IMR-90 (cell line): ENCODE data around the gene CERT1. TPM values are rescaled to one million over a fixed set of nuclear protein-coding genes. Genes with fewer than 3 reads are reported as not detected.

ENCODE experiments used
- ATAC-seq: fragments of 200-7000 bp; cut with Tn5 transposase; 2 replicates; pipeline ENCODE4 v1.9.1; 2020; ENCODE audit warnings: low read depth, mild to moderate bottlenecking, moderate library complexity
- BruUV-seq: library from RNA; stranded (reverse); fragments of 400-500 nt; replicated peaks from 2 replicates; lab custom pipeline; 2021; lab: Mats Ljungman, UMichigan
- CTCF ChIA-PET: fragments of 300-600 bp; formaldehyde crosslinking; extraction: SDS; loops from one replicate; lab custom pipeline; 2021; ENCODE audit warnings: antibody characterized with exemption; lab: Yijun Ruan, JAX
- POLR2A ChIA-PET: fragments of 300-600 bp; sonication (Branson Sonifier 250); formaldehyde crosslinking; loops from one replicate; lab custom pipeline; 2022; ENCODE audit warnings: antibody characterized with exemption; ENCODE audit not compliant: unreplicated experiment; lab: Charles Lee
- DNase-seq: peaks from one replicate; pipeline ENCODE4 v3.0.0; 2013
- H2AFZ ChIP-seq: replicated peaks from 2 replicates; pipeline ENCODE3; 2013; ENCODE audit warnings: low read length, mild to moderate bottlenecking; ENCODE audit not compliant: poor library complexity
- H2AK5ac ChIP-seq: 2 replicates; pipeline ENCODE4 v1.6.1; 2013; ENCODE audit warnings: low read depth, low read length, inconsistent platforms
- H2AK9ac ChIP-seq: replicated peaks from 2 replicates; pipeline ENCODE3; 2013; ENCODE audit warnings: mild to moderate bottlenecking, low read depth, low read length, moderate library complexity; ENCODE audit not compliant: poor library complexity
- H2BK120ac ChIP-seq: 2 replicates; pipeline ENCODE4 v1.6.1; 2013; ENCODE audit warnings: low read depth, low read length, inconsistent platforms
- H2BK15ac ChIP-seq: 3 replicates; pipeline ENCODE4 v1.6.1; 2013; ENCODE audit warnings: low read depth, low read length, inconsistent platforms
- H2BK20ac ChIP-seq: 2 replicates; pipeline ENCODE4 v1.6.1; 2013; ENCODE audit warnings: low read depth, mild to moderate bottlenecking, inconsistent platforms, low read length, moderate library complexity
- H2BK5ac ChIP-seq: 2 replicates; pipeline ENCODE4 v1.6.1; 2013; ENCODE audit warnings: mild to moderate bottlenecking, low read depth, low read length, inconsistent platforms; ENCODE audit not compliant: poor library complexity, severe bottlenecking
- H3K14ac ChIP-seq: replicated peaks from 2 replicates; pipeline ENCODE4 v1.6.1; 2013; ENCODE audit warnings: low read depth, low read length, inconsistent platforms
- H3K18ac ChIP-seq: 2 replicates; pipeline ENCODE4 v1.6.1; 2013; ENCODE audit warnings: low read depth, low read length, control low read depth
- H3K23ac ChIP-seq: 2 replicates; pipeline ENCODE4 v1.6.1; 2013; ENCODE audit warnings: low read depth, low read length, inconsistent platforms
- H3K27ac ChIP-seq: 2 replicates; pipeline ENCODE4 v1.5.1; 2013; ENCODE audit warnings: mild to moderate bottlenecking, control low read depth, low read length; ENCODE audit not compliant: insufficient read depth
- H3K27me3 ChIP-seq: 2 replicates; pipeline ENCODE4 v1.6.1; 2013; ENCODE audit warnings: low read length; ENCODE audit not compliant: control insufficient read depth, insufficient read depth
- H3K36me3 ChIP-seq: 2 replicates; pipeline ENCODE4 v1.6.1; 2013; ENCODE audit warnings: low read length, mixed read lengths; ENCODE audit not compliant: control insufficient read depth, insufficient read depth
- H3K4ac ChIP-seq: 2 replicates; pipeline ENCODE4 v1.6.1; 2013; ENCODE audit warnings: low read depth, low read length, inconsistent platforms
- H3K4me1 ChIP-seq: 2 replicates; pipeline ENCODE4 v1.6.1; 2013; ENCODE audit warnings: low read length, mixed read lengths; ENCODE audit not compliant: control insufficient read depth, insufficient read depth
- H3K4me2 ChIP-seq: 2 replicates; pipeline ENCODE4 v1.6.1; 2013; ENCODE audit warnings: low read depth, mild to moderate bottlenecking, control low read depth, low read length, moderate library complexity
- H3K4me3 ChIP-seq: 2 replicates; pipeline ENCODE4 v1.5.1; 2013; ENCODE audit warnings: low read depth, mild to moderate bottlenecking, control low read depth, low read length, moderate library complexity; ENCODE audit not compliant: insufficient read depth
- H3K56ac ChIP-seq: 2 replicates; pipeline ENCODE4 v1.6.1; 2013; ENCODE audit warnings: low read length, inconsistent platforms; ENCODE audit not compliant: insufficient read depth; ENCODE audit errors: extremely low read depth
- H3K79me1 ChIP-seq, 2 experiments: 2 replicates each; pipeline ENCODE4 v1.6.1; 2013; ENCODE audit warnings: low read length in 2 of 2, inconsistent platforms in 1 of 2, low read depth in 1 of 2
- H3K9ac ChIP-seq: 2 replicates; pipeline ENCODE4 v1.6.1; 2013; ENCODE audit warnings: low read depth, low read length, control low read depth
- H3K9me1 ChIP-seq: 2 replicates; pipeline ENCODE4 v1.6.1; 2013; ENCODE audit warnings: low read length, inconsistent platforms; ENCODE audit not compliant: insufficient read depth
- H3K9me3 ChIP-seq: 2 replicates; pipeline ENCODE4 v1.6.1; 2013; ENCODE audit warnings: low read length; ENCODE audit not compliant: control insufficient read depth, insufficient read depth
- H4K20me1 ChIP-seq: 2 replicates; pipeline ENCODE4 v1.6.1; 2013; ENCODE audit warnings: low read length, inconsistent platforms; ENCODE audit not compliant: insufficient read depth
- H4K5ac ChIP-seq: 2 replicates; pipeline ENCODE4 v1.6.1; 2013; ENCODE audit warnings: mild to moderate bottlenecking, low read depth, low read length, control low read depth
- H4K8ac ChIP-seq, 2 experiments: 2 replicates each; pipeline ENCODE4 v1.6.1; 2013; ENCODE audit warnings: low read depth in 2 of 2, low read length in 2 of 2, control low read depth in 1 of 2, inconsistent platforms in 1 of 2
- H4K91ac ChIP-seq: 2 replicates; pipeline ENCODE4 v1.6.1; 2013; ENCODE audit warnings: low read depth, low read length, inconsistent platforms; ENCODE audit not compliant: insufficient read depth
- BHLHE40 ChIP-seq: fragments of 150-350 bp; IDR thresholded peaks from 2 replicates; pipeline ENCODE4 v1.6.1; 2016; ENCODE audit warnings: mild to moderate bottlenecking, low read depth, low read length
- CEBPB ChIP-seq: IDR thresholded peaks from 2 replicates; pipeline ENCODE4 v1.6.1; 2012; ENCODE audit warnings: low read depth, low read length, improper control_type of control experiment
- CHD1 ChIP-seq: IDR thresholded peaks from 2 replicates; pipeline ENCODE4 v1.6.1; 2012; ENCODE audit warnings: low read depth, low read length, improper control_type of control experiment
- FOS ChIP-seq: fragments of 150-350 bp; IDR thresholded peaks from 2 replicates; pipeline ENCODE4 v1.6.1; 2016; ENCODE audit warnings: low read depth, low read length
- MAFK ChIP-seq: IDR thresholded peaks from 2 replicates; pipeline ENCODE4 v1.6.1; 2012; ENCODE audit warnings: low read depth, low read length, improper control_type of control experiment
- MAZ ChIP-seq: IDR thresholded peaks from 2 replicates; pipeline ENCODE4 v1.6.1; 2012; ENCODE audit warnings: low read depth, mild to moderate bottlenecking, low read length, improper control_type of control experiment, moderate library complexity, borderline replicate concordance
- MXI1 ChIP-seq: IDR thresholded peaks from 2 replicates; pipeline ENCODE4 v1.6.1; 2012; ENCODE audit warnings: low read depth, mild to moderate bottlenecking, low read length, moderate library complexity, borderline replicate concordance
- NFE2L2 ChIP-seq: fragments of 150-350 bp; IDR thresholded peaks from 2 replicates; pipeline ENCODE4 v1.6.1; 2016; ENCODE audit warnings: low read depth, mild to moderate bottlenecking, low read length
- RAD21 ChIP-seq: IDR thresholded peaks from 2 replicates; pipeline ENCODE4 v1.6.1; 2012; ENCODE audit warnings: low read length, improper control_type of control experiment
- RCOR1 ChIP-seq: IDR thresholded peaks from 2 replicates; pipeline ENCODE4 v1.6.1; 2012; ENCODE audit warnings: mild to moderate bottlenecking, low read length, improper control_type of control experiment; ENCODE audit not compliant: insufficient replicate concordance
- RFX5 ChIP-seq: IDR thresholded peaks from 2 replicates; pipeline ENCODE4 v1.8.0; 2012; ENCODE audit warnings: low read depth, mild to moderate bottlenecking, low read length, moderate library complexity
- WGBS, 2 experiments: methylation state at CpG; one replicate each; pipeline versions ENCODE4 v1.1.5 to v1.1.7; 2013; ENCODE audit warnings: missing lambda C conversion rate in 2 of 2; ENCODE audit not compliant: insufficient read length in 1 of 2; ENCODE audit errors: extremely low coverage in 2 of 2; 5-methylcytosine and 5-hydroxymethylcytosine counted together
- dilution Hi-C: fragments of 300-500 bp; cut with HindIII; formaldehyde crosslinking; loops from one replicate; pipeline ENCODE4 v1.14.3; 2018; ENCODE audit warnings: low sequenced_read_pairs; ENCODE audit not compliant: unreplicated experiment
- in situ Hi-C: fragments of 300-500 bp; cut with MboI; formaldehyde crosslinking; loops from 3 replicates; pipeline ENCODE4 v1.14.3; 2019; ENCODE audit warnings: low sequenced_read_pairs, inconsistent platforms, mixed read lengths
- intact Hi-C: fragments of 100-400 bp; cut with micrococcal nuclease; formaldehyde crosslinking; loops from 2 replicates; pipeline ENCODE4 v1.10.0; 2022
- polyA plus RNA-seq, 3 experiments: library from polyadenylated mRNA; depleted of rRNA; stranded (reverse); fragments of >200 nt; gene quantifications; 2 replicates each; pipeline ENCODE4 v1.2.3, GENCODE V29; 2012; ENCODE audit warnings: low replicate concordance in 1 of 3
- total RNA-seq: library from RNA; depleted of rRNA; stranded (reverse); fragments of >200 nt; gene quantifications from 2 replicates; pipeline ENCODE4 v1.2.3, GENCODE V29; 2012
- TF ChIP-seq, protein P1 (sequence below): fragments of 150-350 bp; IDR thresholded peaks from 2 replicates; pipeline ENCODE4 v1.6.1; 2016; ENCODE audit warnings: low read depth, mild to moderate bottlenecking, low read length, moderate library complexity, borderline replicate concordance
- TF ChIP-seq, protein P2 (sequence below): conservative IDR thresholded peaks from 2 replicates; pipeline ENCODE4 v1.5.1; 2012; ENCODE audit warnings: mild to moderate bottlenecking, low read depth, low read length, improper control_type of control experiment

CERT1 gene
- total and polyA plus RNA-seq, 2 of the 4 experiments (the other 2 are of a cell fraction): 7.2 TPM

DNA sequence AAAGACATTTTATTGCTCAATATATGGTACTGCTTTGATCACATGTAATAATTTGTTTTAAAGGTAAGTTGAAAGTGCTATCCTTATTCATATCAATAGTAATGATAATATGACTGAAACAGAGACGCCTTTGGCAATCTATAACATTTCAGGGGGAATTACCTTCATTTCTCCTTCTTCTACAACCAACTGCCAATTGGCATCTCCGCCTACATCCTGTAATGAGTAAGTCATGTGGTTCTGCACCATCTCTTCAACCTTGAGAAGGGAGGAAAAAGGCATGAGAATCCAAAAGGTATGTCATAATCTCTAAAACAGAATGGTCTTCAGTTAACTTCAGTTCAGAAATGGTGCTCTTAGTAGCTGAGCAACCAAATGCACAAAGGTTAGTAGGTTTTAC lies 122.0 kb downstream of the CERT1 start:
- BruUV-seq: no TSS peak
- no peaks in the 10 kb centered on the region for H3K9me3 ChIP-seq
- no peak overlapping the region for H3K4me2 ChIP-seq
- ChIA-PET POLR2A (no interaction called here), CTCF (no interaction called here)
- no peak overlapping the region for H3K14ac ChIP-seq
- no peak overlapping the region for H2BK5ac ChIP-seq
- H4K91ac ChIP-seq: no peak overlapping the region
- DNase-seq: no peak
- no peak overlapping the region for H3K4me3 ChIP-seq
- no peak overlapping the region for H2AK9ac ChIP-seq
- no peak overlapping the region for H3K4ac ChIP-seq
- no peaks in the 10 kb centered on the region; a peak in 2 of 4 replicates for H3K79me1 ChIP-seq
- H2BK20ac ChIP-seq: no peak overlapping the region
- in situ Hi-C loops (loop anchor here (25.0 kb wide), 1 partner anchor 298 kb away; no protein-coding TSS in a partner anchor), intact Hi-C loops (no loop called here), dilution Hi-C loops (no loop called here)
- H3K36me3 ChIP-seq: peaks cover 6% of the 10 kb centered on the region; the same call in 1 of the 2 replicates
- no peak overlapping the region for H4K8ac ChIP-seq
- H4K20me1 ChIP-seq: no peaks in the 10 kb centered on the region
- H3K56ac ChIP-seq: no peak overlapping the region
- ATAC-seq: no peak
- no CpG with 5 or more reads among the region's 2 CpGs for WGBS, 2 experiments
- H3K27me3 ChIP-seq: no peaks in the 10 kb centered on the region
- no peak overlapping the region for H2BK15ac ChIP-seq
- H3K27ac ChIP-seq: no peak overlapping the region
- H3K9ac ChIP-seq: no peak overlapping the region
- no peak overlapping the region for H2AFZ ChIP-seq
- H3K4me1 ChIP-seq: no peaks in the 10 kb centered on the region
- no peaks in the 10 kb centered on the region for H3K9me1 ChIP-seq
- H2AK5ac ChIP-seq: no peak overlapping the region
- H3K18ac ChIP-seq: no peak overlapping the region
- TF ChIP-seq MXI1 (no peak), CEBPB (no peak), RCOR1 (no peak), FOS (no peak), CHD1 (no peak), BHLHE40 (no peak), RAD21 (no peak), MAFK (no peak), NFE2L2 (no peak), RFX5 (no peak), MAZ (no peak)
- TF ChIP-seq, protein P1, sequence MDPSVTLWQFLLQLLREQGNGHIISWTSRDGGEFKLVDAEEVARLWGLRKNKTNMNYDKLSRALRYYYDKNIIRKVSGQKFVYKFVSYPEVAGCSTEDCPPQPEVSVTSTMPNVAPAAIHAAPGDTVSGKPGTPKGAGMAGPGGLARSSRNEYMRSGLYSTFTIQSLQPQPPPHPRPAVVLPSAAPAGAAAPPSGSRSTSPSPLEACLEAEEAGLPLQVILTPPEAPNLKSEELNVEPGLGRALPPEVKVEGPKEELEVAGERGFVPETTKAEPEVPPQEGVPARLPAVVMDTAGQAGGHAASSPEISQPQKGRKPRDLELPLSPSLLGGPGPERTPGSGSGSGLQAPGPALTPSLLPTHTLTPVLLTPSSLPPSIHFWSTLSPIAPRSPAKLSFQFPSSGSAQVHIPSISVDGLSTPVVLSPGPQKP: no peak
- TF ChIP-seq, protein P2, sequence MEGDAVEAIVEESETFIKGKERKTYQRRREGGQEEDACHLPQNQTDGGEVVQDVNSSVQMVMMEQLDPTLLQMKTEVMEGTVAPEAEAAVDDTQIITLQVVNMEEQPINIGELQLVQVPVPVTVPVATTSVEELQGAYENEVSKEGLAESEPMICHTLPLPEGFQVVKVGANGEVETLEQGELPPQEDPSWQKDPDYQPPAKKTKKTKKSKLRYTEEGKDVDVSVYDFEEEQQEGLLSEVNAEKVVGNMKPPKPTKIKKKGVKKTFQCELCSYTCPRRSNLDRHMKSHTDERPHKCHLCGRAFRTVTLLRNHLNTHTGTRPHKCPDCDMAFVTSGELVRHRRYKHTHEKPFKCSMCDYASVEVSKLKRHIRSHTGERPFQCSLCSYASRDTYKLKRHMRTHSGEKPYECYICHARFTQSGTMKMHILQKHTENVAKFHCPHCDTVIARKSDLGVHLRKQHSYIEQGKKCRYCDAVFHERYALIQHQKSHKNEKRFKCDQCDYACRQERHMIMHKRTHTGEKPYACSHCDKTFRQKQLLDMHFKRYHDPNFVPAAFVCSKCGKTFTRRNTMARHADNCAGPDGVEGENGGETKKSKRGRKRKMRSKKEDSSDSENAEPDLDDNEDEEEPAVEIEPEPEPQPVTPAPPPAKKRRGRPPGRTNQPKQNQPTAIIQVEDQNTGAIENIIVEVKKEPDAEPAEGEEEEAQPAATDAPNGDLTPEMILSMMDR: no peak
- H2BK120ac ChIP-seq: no peak overlapping the region
- no peak overlapping the region for H3K23ac ChIP-seq
- H4K5ac ChIP-seq: no peak overlapping the region
